PC-3 (cell line): Measurements from ENCODE around the gene ANKFN1. TPM values are rescaled to one million over a fixed set of nuclear protein-coding genes. Genes with fewer than 3 reads are reported as not detected.

Experiments used
- ATAC-seq: fragments of 200-7000 bp; cut with Tn5 transposase; 2 replicates; pipeline ENCODE4 v1.9.1; 2020; ENCODE audit warnings: mild to moderate bottlenecking, moderate library complexity
- BruUV-seq: library from RNA; stranded (reverse); fragments of 400-500 nt; replicated peaks from 2 replicates; lab custom pipeline; 2021; lab: Mats Ljungman, UMichigan
- CTCF ChIA-PET: fragments of 300-600 bp; sonication (Branson Sonifier 250); formaldehyde crosslinking; loops from one replicate; lab custom pipeline; 2022; ENCODE audit warnings: antibody characterized with exemption; lab: Charles Lee
- POLR2A ChIA-PET: fragments of 300-600 bp; sonication (Branson Sonifier 250); formaldehyde crosslinking; loops from one replicate; lab custom pipeline; 2022; ENCODE audit warnings: antibody characterized with exemption; ENCODE audit not compliant: unreplicated experiment; lab: Charles Lee
- DNase-seq: peaks from one replicate; pipeline ENCODE4 v3.0.0-alpha.2; 2015
- H2AFZ ChIP-seq: fragments of 300-600 bp; sonication (generic); 2 replicates; pipeline ENCODE4 v1.6.0; 2016; ENCODE audit warnings: antibody characterized with exemption, low read length
- H3F3A ChIP-seq: fragments of 300-600 bp; sonication (generic); one replicate; pipeline ENCODE4 v1.6.0; 2017; ENCODE audit warnings: antibody characterized with exemption, low read length, control low read depth, mild to moderate bottlenecking; ENCODE audit not compliant: unreplicated experiment
- H3K27ac ChIP-seq: fragments of 300-600 bp; sonication (generic); 2 replicates; pipeline ENCODE4 v1.5.1; 2016; ENCODE audit warnings: mild to moderate bottlenecking, low read length
- H3K27me3 ChIP-seq: fragments of 300-600 bp; sonication (generic); 2 replicates; pipeline ENCODE4 v1.6.1; 2016; ENCODE audit warnings: low read length, mixed read lengths
- H3K36me3 ChIP-seq: fragments of 300-600 bp; sonication (generic); 2 replicates; pipeline ENCODE4 v1.6.1; 2016; ENCODE audit warnings: low read depth, mixed run types, low read length, mixed read lengths
- H3K4me1 ChIP-seq: fragments of 300-600 bp; sonication (generic); 2 replicates; pipeline ENCODE4 v1.5.1; 2016; ENCODE audit warnings: low read length; ENCODE audit not compliant: insufficient read depth
- H3K4me2 ChIP-seq: fragments of 300-600 bp; sonication (generic); 2 replicates; pipeline ENCODE4 v1.6.0; 2016; ENCODE audit warnings: low read length
- H3K4me3 ChIP-seq: fragments of 300-600 bp; sonication (generic); 2 replicates; pipeline ENCODE4 v1.5.1; 2016; ENCODE audit warnings: mild to moderate bottlenecking, low read length, mixed read lengths
- H3K79me2 ChIP-seq: fragments of 300-600 bp; sonication (generic); 2 replicates; pipeline ENCODE4 v1.6.1; 2017; ENCODE audit warnings: low read length, mixed read lengths
- H3K9ac ChIP-seq: fragments of 300-600 bp; sonication (generic); 2 replicates; pipeline ENCODE4 v1.6.0; 2016; ENCODE audit warnings: mild to moderate bottlenecking, low read length
- H3K9me2 ChIP-seq: fragments of 300-600 bp; sonication (generic); replicated peaks from 2 replicates; pipeline ENCODE4 v1.6.1; 2016; ENCODE audit warnings: mixed run types, low read length, mixed read lengths
- H3K9me3 ChIP-seq: fragments of 300-600 bp; sonication (generic); 2 replicates; pipeline ENCODE4 v1.6.1; 2016; ENCODE audit warnings: low read length, mixed read lengths
- H4K20me1 ChIP-seq: fragments of 300-600 bp; sonication (generic); 2 replicates; pipeline ENCODE4 v1.6.1; 2016; ENCODE audit warnings: low read length, mixed read lengths
- CTCF ChIP-seq: fragments of 300-600 bp; sonication (generic); conservative IDR thresholded peaks from 2 replicates; pipeline ENCODE4 v1.5.1; 2017; ENCODE audit warnings: antibody characterized with exemption, low read depth, mild to moderate bottlenecking, low read length
- EZH2 ChIP-seq: fragments of 300-600 bp; sonication (generic); IDR thresholded peaks from one replicate; pipeline ENCODE4 v1.6.1; 2017; ENCODE audit warnings: antibody characterized with exemption, mild to moderate bottlenecking, low read length; ENCODE audit not compliant: unreplicated experiment
- EZH2phosphoT487 ChIP-seq: fragments of 300-600 bp; sonication (generic); IDR thresholded peaks from 2 replicates; pipeline ENCODE4 v1.6.1; 2018; ENCODE audit warnings: mild to moderate bottlenecking, antibody characterized with exemption, low read length, borderline replicate concordance
- intact Hi-C: fragments of 100-400 bp; cut with micrococcal nuclease; formaldehyde crosslinking; loops from 2 replicates; pipeline ENCODE4 v1.9.0; 2023
- total RNA-seq: library from RNA; depleted of rRNA; stranded (reverse); fragments of >200 nt; gene quantifications from 2 replicates; pipeline ENCODE4 v1.2.3, GENCODE V29; 2014

ANKFN1 gene
- total RNA-seq, 1 experiment from 2014 or later = not detected

GRCh38 chr17:56309897-56310296, 156.6 kb downstream of the ANKFN1 start:
- CTCF ChIA-PET = no interaction called here
- no TSS peak for BruUV-seq
- TF ChIP-seq CTCF = no peak
- no peak for TF ChIP-seq EZH2
- no peak for TF ChIP-seq EZH2phosphoT487
- H3K27me3 ChIP-seq = peaks cover 10% of the 10 kb centered on the region; the same call in 1 of the 2 replicates
- H3K9ac ChIP-seq = no peak overlapping the region
- no peaks in the 10 kb centered on the region; the same call in 1 of the 2 replicates for H3K9me3 ChIP-seq
- DNase-seq (no peak), ATAC-seq (no peak)
- POLR2A ChIA-PET = no interaction called here
- H3K4me3 ChIP-seq = no peak overlapping the region
- H4K20me1 ChIP-seq = no peaks in the 10 kb centered on the region
- H2AFZ ChIP-seq = no peak overlapping the region
- no peaks in the 10 kb centered on the region for H3K4me1 ChIP-seq
- H3F3A ChIP-seq = no peaks in the 10 kb centered on the region
- no peaks in the 10 kb centered on the region for H3K9me2 ChIP-seq
- no peak overlapping the region for H3K4me2 ChIP-seq
- H3K79me2 ChIP-seq = no peaks in the 10 kb centered on the region
- intact Hi-C loops = no loop called here
- no peaks in the 10 kb centered on the region for H3K36me3 ChIP-seq
- no peak overlapping the region for H3K27ac ChIP-seq

GRCh38 chr17:56310782-56311181, 157.5 kb downstream of the ANKFN1 start:
- H3K9me2 ChIP-seq = no peaks in the 10 kb centered on the region
- POLR2A ChIA-PET = no interaction called here

More at GRCh38 chr17:56310782-56311181, 157.5 kb downstream of the ANKFN1 start:
- no peak for TF ChIP-seq EZH2phosphoT487
- TF ChIP-seq EZH2 = no peak
- TF ChIP-seq CTCF = no peak
- H3K27ac ChIP-seq = no peak overlapping the region
- H3K79me2 ChIP-seq = no peaks in the 10 kb centered on the region
- H3K36me3 ChIP-seq = no peaks in the 10 kb centered on the region
- CTCF ChIA-PET = no interaction called here
- no peak overlapping the region for H3K4me2 ChIP-seq
- DNase-seq (no peak), ATAC-seq (no peak)
- H3K9ac ChIP-seq = no peak overlapping the region
- H3K4me3 ChIP-seq = no peak overlapping the region
- H2AFZ ChIP-seq = no peak overlapping the region
- no peaks in the 10 kb centered on the region; the same call in 1 of the 2 replicates for H3K9me3 ChIP-seq
- no peaks in the 10 kb centered on the region for H3K4me1 ChIP-seq
- H4K20me1 ChIP-seq = no peaks in the 10 kb centered on the region
- BruUV-seq = no TSS peak
- no peaks in the 10 kb centered on the region for H3F3A ChIP-seq
- H3K27me3 ChIP-seq = peaks cover 13% of the 10 kb centered on the region; the same call in 1 of the 2 replicates
- intact Hi-C loops = no loop called here
